Epithelial cell of esophagus (primary cell): ENCODE data around the gene PGAP2.
A peak's percentile ranks its signal among the peaks of the same experiment; 100 is the strongest.
"Not testable (repeated sequence)": the region's sequence is repeated elsewhere in the genome, so short reads cannot be mapped to it uniquely, and the experiment has no call there.

Source experiments
- DNase-seq: peaks from one replicate; pipeline ENCODE4 v3.0.0; 2010; ENCODE audit warnings: low read depth
- H3K4me3 ChIP-seq: 2 replicates; pipeline ENCODE4 v1.5.1; 2011; ENCODE audit warnings: mild to moderate bottlenecking, low read length, control low read depth
- CTCF ChIP-seq: IDR thresholded peaks from 2 replicates; pipeline ENCODE4 v1.5.1; 2011; ENCODE audit warnings: low read depth, mild to moderate bottlenecking, low read length, control low read depth, inconsistent platforms; ENCODE audit not compliant: insufficient read depth; ENCODE audit errors: missing control alignments

Gene PGAP2

DNA sequence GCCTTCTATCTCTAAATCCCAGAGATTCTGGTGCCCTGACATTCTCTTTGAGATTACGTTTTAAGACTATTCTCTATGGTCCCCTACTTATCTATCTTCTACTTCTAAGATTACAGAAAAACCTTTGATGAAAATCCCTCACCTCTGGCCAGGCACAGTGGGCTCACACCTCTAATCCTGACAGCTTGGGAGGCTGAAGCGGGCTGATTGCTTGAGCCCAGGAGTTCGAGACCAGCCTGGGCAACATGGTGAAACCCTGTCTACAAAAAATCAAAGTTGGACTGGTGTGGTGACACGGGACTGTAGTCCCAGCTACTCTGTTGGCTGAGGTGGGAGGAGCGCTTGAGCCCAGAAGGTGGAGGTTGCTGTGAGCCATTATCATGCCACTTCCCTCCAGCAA, 25.4 kb upstream of the PGAP2 start:
- H3K4me3 ChIP-seq: no peak overlapping the region
- TF ChIP-seq CTCF: no peak
- DNase-seq: no peak

DNA sequence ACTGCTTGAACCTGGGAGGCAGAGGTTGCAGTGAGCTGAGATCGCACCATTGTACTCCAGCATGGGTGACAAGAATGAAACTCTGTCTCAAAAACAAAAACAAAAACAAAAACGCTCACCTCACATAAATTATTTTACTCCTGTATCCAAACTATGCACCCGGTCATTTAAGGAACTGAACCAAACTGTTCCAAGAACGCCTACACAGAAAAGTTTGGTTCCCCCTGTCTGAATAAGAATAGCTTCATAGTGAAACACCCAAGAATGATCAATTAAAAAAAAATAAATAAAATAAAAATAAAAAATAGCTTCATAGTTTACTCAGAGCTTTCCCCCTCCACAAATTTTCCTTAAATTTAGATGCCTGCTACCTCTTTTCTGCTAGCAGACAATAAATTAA, 24.7 kb upstream of the PGAP2 start:
- no peak for DNase-seq
- no peak overlapping the region for H3K4me3 ChIP-seq
- TF ChIP-seq CTCF: no peak

DNA sequence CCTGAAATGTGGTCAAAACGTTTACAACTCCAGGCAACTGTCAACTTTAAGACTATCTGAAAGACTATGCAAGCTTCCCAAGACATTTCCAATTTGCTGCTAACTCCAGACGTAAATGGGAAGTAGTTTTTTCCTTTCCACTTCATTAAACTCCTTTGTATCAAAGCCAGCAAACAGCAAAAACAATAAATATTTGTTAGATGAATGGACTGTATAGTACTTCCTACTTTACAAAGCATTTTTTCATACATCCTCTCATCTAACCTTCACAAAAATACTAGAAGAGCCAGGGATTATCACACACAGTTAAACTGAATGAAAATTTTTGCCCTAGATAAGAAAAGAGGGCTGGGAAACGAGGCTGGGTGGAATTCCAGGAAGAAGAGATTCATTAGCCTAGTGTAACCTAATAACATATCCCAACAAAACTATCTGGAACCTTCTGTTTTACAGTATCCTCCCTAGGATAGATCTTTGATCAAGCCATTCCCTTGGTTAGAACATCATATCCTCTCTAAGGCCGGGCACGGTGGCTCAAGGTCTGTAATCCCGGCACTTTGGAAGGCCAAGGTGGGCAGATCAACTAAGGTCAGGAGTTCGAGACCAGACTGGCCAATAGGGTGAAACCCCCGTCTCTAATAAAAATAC, 21.5 kb upstream of the PGAP2 start:
- H3K4me3 ChIP-seq: no peak overlapping the region
- DNase-seq: no peak

DNA sequence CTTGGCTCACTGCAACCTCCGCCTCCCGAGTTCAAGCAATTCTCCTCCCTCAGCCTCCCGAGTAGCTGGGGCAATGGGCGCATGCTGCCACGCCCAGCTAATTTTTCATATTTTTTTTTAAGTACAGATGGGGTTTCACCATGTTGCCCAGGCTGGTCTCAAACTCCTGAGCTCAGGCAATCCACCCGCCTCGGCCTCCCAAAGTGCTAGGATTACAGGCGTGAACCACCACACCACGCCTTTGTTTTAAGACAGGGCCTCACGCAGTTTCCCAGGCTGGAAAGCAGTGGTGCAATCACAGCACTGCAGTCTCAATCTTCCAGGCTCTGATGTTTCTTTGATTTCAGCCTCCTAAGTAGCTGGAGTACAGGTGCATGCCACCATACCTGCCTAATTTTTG, 14.0 kb upstream of the PGAP2 start:
- not testable (repeated sequence) for DNase-seq, H3K4me3 ChIP-seq

More for the DNA sequence above, 21.5 kb upstream of the PGAP2 start:
- no peak for TF ChIP-seq CTCF

DNA sequence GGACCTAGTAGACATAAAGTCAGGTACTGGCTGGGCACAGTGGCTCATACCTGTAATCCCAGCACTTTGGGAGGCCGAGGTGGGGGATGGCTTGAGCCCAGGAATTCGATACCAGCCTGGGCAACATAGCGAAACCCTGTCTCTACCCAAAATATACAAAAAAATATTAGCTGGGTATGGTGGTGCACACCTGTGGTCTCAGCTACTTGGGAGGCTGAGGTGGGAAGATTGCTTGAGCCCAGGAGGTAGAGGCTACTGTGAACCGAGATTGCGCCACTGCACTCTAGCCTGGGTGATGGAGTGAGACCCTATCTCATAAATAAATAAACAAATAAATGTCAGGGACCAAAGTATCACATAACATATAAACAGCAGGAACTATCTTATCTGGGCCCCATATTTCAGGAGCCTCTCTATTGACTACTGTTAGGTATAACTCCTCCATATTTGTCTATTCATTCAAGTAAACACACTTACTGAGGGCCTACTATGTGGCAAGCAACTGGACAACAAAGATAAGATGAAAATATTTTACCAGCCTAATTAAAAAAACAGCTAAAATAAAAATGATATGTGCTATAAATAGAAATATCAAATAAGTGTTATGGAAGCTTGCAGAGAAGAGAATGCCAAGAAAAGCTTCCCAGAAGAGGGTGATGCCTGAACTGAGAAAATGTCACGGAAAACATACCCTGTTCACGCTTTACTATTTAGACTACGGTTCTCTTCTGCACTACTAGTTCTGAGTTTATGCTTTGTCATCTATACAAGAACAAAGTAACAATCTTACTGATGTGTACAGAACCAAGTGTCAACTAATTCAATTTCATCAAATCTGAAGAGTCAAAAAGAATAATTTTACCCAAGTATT, 13.0 kb upstream of the PGAP2 start:
- TF ChIP-seq CTCF: no peak
- H3K4me3 ChIP-seq: peak overlapping the region; percentile 99
- no peak for DNase-seq

DNA sequence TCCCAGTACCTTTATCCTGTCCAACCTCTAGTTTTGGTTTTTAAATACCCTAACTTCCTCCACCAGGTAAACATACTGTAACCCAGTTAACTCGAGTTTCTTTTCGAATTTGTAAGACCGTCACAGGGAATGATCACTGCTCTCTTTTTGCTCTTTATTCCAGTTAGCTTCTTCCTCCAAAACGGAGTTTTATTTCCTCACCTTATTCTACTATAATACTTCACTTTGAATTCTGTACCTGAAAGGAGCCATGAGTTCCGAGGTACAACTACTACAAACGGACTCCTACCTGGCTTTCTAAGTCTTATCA, 12.4 kb upstream of the PGAP2 start:
- peak overlapping the region; percentile 99 for H3K4me3 ChIP-seq
- no peak for DNase-seq
- TF ChIP-seq CTCF: no peak

GRCh38 chr11:3796346-3796745, 12.0 kb upstream of the PGAP2 start:
- peak overlapping the region; percentile 99 for H3K4me3 ChIP-seq
- no peak for DNase-seq
- TF ChIP-seq CTCF: no peak
